ENCODE results near the gene SLC39A11.

DNA sequence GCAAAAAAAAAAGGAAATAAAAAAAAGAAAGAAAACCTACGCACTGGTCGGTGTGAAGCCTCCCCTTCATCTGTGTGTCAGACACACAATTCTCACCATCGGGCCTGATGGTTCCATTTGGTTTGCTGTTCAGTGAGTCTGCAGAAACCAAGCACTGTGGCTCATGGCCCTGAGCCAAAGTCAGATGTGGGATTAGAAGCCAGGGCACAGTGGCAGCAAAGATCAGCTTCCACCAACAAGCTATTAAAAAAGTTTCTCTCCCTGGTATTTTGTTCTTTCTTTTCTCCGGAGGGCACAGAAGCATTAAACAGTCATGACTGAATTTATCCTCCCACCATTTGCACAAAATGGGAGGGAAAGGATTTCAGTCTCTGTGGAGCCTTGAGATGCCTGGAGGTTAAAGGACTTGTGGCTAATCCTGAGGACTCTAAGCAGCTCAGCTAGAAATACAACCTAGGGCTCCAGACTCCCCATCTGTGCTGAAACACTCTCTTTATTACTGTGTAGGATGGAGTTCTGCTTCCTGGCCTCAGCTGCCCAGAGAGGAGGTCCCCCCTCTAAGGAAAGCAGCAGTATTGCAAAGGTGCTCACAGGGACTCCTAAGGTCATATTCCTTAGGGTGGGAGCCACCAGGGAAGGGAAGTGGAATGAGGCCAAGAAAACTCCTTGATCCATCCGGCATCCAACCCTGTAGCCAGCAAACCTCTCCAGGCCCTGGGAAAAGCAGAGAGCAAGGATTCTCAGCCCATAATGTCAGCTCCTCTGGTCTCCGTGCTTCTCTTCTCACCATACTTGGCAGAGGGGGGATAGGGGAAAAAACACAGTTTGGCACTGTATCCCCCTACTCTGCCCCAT, 28.2 kb downstream of the SLC39A11 start:
- TF ChIP-seq FOSL1 (IDR thresholded peaks at IDR 0.05; ENCODE audit: low read depth), result no peak
- TF ChIP-seq, protein P1, sequence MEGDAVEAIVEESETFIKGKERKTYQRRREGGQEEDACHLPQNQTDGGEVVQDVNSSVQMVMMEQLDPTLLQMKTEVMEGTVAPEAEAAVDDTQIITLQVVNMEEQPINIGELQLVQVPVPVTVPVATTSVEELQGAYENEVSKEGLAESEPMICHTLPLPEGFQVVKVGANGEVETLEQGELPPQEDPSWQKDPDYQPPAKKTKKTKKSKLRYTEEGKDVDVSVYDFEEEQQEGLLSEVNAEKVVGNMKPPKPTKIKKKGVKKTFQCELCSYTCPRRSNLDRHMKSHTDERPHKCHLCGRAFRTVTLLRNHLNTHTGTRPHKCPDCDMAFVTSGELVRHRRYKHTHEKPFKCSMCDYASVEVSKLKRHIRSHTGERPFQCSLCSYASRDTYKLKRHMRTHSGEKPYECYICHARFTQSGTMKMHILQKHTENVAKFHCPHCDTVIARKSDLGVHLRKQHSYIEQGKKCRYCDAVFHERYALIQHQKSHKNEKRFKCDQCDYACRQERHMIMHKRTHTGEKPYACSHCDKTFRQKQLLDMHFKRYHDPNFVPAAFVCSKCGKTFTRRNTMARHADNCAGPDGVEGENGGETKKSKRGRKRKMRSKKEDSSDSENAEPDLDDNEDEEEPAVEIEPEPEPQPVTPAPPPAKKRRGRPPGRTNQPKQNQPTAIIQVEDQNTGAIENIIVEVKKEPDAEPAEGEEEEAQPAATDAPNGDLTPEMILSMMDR (IDR thresholded peaks at IDR 0.05 in 2 of 3, conservative IDR thresholded peaks at IDR 0.05 in 1 of 3; ENCODE audit: borderline replicate concordance in 1 of 3, insufficient read depth in 1 of 3, low read depth in 2 of 3, low read length in 2 of 3), result no peak
- TF ChIP-seq EZH2 (IDR thresholded peaks at IDR 0.05), result no peak
- TF ChIP-seq SP1 (IDR thresholded peaks at IDR 0.05; ENCODE audit: low read depth), result no peak
- TF ChIP-seq CEBPB (IDR thresholded peaks at IDR 0.05; ENCODE audit: low read depth), result no peak
- no peak for TF ChIP-seq RAD21 (IDR thresholded peaks at IDR 0.05; ENCODE audit: low read depth)
- TF ChIP-seq TCF7L2 (IDR thresholded peaks at IDR 0.05; ENCODE audit: borderline replicate concordance, extremely low read depth, insufficient read depth, insufficient read length), result no peak
- no peak for TF ChIP-seq SRF (IDR thresholded peaks at IDR 0.05; ENCODE audit: low read depth)
- no peak for TF ChIP-seq SIN3A (IDR thresholded peaks at IDR 0.05; ENCODE audit: low read depth)
- no peak for TF ChIP-seq ZNF274 (IDR thresholded peaks at IDR 0.05; ENCODE audit: low read depth, low read length)
